Vagina (tissue), 2 donors: Measurements from ENCODE around the gene ABHD5.

Experiments used
- CTCF ChIP-seq, 3 experiments: fragments of 450-650 bp in 2 of 3; fragments of 200-600 bp in 1 of 3; sonication (generic) in 1 of 3; IDR thresholded peaks; one replicate each; pipeline ENCODE4 v1.5.1; 2017 to 2019; ENCODE audit warnings: antibody characterized with exemption in 3 of 3, mild to moderate bottlenecking in 2 of 3, moderate library complexity in 2 of 3
- POLR2A ChIP-seq, 2 donors: fragments of 450-650 bp; IDR thresholded peaks; one replicate each; pipeline ENCODE4 v1.6.1; 2017; ENCODE audit warnings: antibody characterized with exemption in 2 of 2, mild to moderate bottlenecking in 2 of 2, moderate library complexity in 2 of 2
- POLR2AphosphoS5 ChIP-seq, 2 donors: sonication (generic); formaldehyde crosslinking; IDR thresholded peaks; one replicate each; pipeline ENCODE4 v1.9.0; 2017; ENCODE audit warnings: antibody characterized with exemption in 2 of 2, mild to moderate bottlenecking in 2 of 2, low read depth in 1 of 2; ENCODE audit not compliant: insufficient read depth in 1 of 2

- TF ChIP-seq POLR2A (IDR thresholded peaks at IDR 0.05) (no peak), POLR2AphosphoS5 (IDR thresholded peaks at IDR 0.05; ENCODE audit: insufficient read depth in 1 of 2, low read depth in 1 of 2) (no peak), CTCF (IDR thresholded peaks at IDR 0.05) (no peak)
Observed at GRCh38 chr3:43779850-43780249, 89.1 kb downstream of the ABHD5 start.
